Tibial nerve (tissue), 4 donors: Measurements from ENCODE around the gene OPHN1.

Experiments
- EP300 ChIP-seq, 2 donors: sonication (generic); formaldehyde crosslinking; IDR thresholded peaks; one replicate each; pipeline ENCODE4 v1.6.1; 2017; ENCODE audit warnings: antibody characterized with exemption in 2 of 2, mild to moderate bottlenecking in 1 of 2
- POLR2A ChIP-seq, 2 donors: fragments of 450-650 bp; IDR thresholded peaks; one replicate each; pipeline ENCODE4 v1.6.1; 2017; ENCODE audit warnings: antibody characterized with exemption in 2 of 2, mild to moderate bottlenecking in 2 of 2, moderate library complexity in 2 of 2
- TF ChIP-seq, protein P1 (sequence below), 5 experiments: fragments of 200-600 bp in 3 of 5; fragments of 450-650 bp in 2 of 5; sonication (generic) in 3 of 5; IDR thresholded peaks; one replicate each; pipeline ENCODE4 v1.5.1; 2016 to 2019; ENCODE audit warnings: antibody characterized with exemption in 5 of 5, mild to moderate bottlenecking in 3 of 5, moderate library complexity in 2 of 5

DNA sequence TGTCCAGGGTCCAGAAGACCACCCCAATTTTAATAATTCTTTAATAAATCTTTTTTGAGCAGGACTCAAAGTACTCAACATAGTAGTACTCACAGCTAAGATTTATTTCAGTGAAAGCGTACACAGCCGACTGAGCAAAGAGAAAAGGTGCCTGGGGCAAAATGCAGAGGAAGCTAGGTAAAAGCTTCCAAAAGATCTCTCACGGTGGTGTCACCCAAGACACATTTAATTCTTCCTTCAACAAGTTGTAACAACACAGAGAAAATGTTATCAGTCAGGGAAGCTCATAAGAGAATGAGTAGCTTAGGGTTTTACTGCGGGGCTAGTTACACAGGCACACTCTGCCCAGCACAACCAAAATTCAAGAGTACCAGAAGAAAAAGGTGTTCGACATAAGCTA, 201.1 kb downstream of the OPHN1 start:
- TF ChIP-seq, protein P1, sequence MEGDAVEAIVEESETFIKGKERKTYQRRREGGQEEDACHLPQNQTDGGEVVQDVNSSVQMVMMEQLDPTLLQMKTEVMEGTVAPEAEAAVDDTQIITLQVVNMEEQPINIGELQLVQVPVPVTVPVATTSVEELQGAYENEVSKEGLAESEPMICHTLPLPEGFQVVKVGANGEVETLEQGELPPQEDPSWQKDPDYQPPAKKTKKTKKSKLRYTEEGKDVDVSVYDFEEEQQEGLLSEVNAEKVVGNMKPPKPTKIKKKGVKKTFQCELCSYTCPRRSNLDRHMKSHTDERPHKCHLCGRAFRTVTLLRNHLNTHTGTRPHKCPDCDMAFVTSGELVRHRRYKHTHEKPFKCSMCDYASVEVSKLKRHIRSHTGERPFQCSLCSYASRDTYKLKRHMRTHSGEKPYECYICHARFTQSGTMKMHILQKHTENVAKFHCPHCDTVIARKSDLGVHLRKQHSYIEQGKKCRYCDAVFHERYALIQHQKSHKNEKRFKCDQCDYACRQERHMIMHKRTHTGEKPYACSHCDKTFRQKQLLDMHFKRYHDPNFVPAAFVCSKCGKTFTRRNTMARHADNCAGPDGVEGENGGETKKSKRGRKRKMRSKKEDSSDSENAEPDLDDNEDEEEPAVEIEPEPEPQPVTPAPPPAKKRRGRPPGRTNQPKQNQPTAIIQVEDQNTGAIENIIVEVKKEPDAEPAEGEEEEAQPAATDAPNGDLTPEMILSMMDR (IDR thresholded peaks at IDR 0.05) = no peak
- no peak for TF ChIP-seq EP300 (IDR thresholded peaks at IDR 0.05)
- no peak for TF ChIP-seq POLR2A (IDR thresholded peaks at IDR 0.05)
